Muscle of leg (tissue), 11 donors: ENCODE results near the gene SIGLEC12. TPM values are rescaled to one million over a fixed set of nuclear protein-coding genes. Genes with fewer than 3 reads are reported as not detected.
A peak's percentile ranks its signal among the peaks of the same experiment; 100 is the strongest.

ENCODE experiments used
- DNase-seq: peaks from one replicate; pipeline ENCODE4 v3.0.0; 2013
- H3K27ac ChIP-seq: one replicate; pipeline ENCODE4 v1.5.1; 2013; ENCODE audit warnings: mild to moderate bottlenecking, low read length, control low read depth
- H3K27me3 ChIP-seq: one replicate; pipeline ENCODE4 v1.6.1; 2013; ENCODE audit warnings: low read length; ENCODE audit not compliant: control insufficient read depth, insufficient read depth
- H3K36me3 ChIP-seq: one replicate; pipeline ENCODE4 v1.6.1; 2013; ENCODE audit warnings: low read length; ENCODE audit not compliant: control insufficient read depth, insufficient read depth
- H3K4me1 ChIP-seq: one replicate; pipeline ENCODE4 v1.6.1; 2013; ENCODE audit warnings: low read length; ENCODE audit not compliant: control insufficient read depth, insufficient read depth
- H3K4me3 ChIP-seq: one replicate; pipeline ENCODE4 v1.5.1; 2013; ENCODE audit warnings: low read length, control low read depth
- H3K9me3 ChIP-seq: replicated peaks from 2 replicates; pipeline ENCODE4 v1.6.1; 2013; ENCODE audit warnings: low read depth, low read length; ENCODE audit not compliant: control insufficient read depth
- WGBS: methylation state at CpG from one replicate; pipeline ENCODE4 v1.1.5; 2013; ENCODE audit warnings: missing lambda C conversion rate; ENCODE audit not compliant: insufficient coverage; 5-methylcytosine and 5-hydroxymethylcytosine counted together
- polyA plus RNA-seq, 8 donors: library from polyadenylated mRNA; unstranded; fragments of 120-200 nt; gene quantifications; one replicate each; pipeline versions ENCODE4 v1.2.1 to v1.2.3, GENCODE V29; 2013; ENCODE audit warnings: inconsistent platforms in 1 of 8, low replicate concordance in 1 of 8; ENCODE audit not compliant: insufficient read length in 8 of 8, insufficient read depth in 1 of 8
- total RNA-seq: library from RNA; stranded (reverse); fragments of 120-200 nt; gene quantifications from one replicate; pipeline ENCODE4 v1.2.4, GENCODE V29; 2013

SIGLEC12 gene
- total and polyA plus RNA-seq, 9 donors: 0.11 to 0.48 (median 0.20) TPM; not detected in 4

- DNase-seq: no peak
- Histone ChIP-seq H3K9me3 (no peaks in the 10 kb centered on the region), H3K27ac (no peak overlapping the region), H3K27me3 (peaks cover 2% of the 10 kb centered on the region), H3K4me1 (no peaks in the 10 kb centered on the region), H3K36me3 (no peaks in the 10 kb centered on the region), H3K4me3 (no peak overlapping the region)
- WGBS: 40% methylated on average over 1 of the region's 6 CpGs
Measured at GRCh38 chr19:51544038-51544437, 42.4 kb upstream of the SIGLEC12 start.

- H3K4me1 ChIP-seq: no peaks in the 10 kb centered on the region
- no peak for DNase-seq
- peaks cover 2% of the 10 kb centered on the region for H3K27me3 ChIP-seq
- no peak overlapping the region for H3K4me3 ChIP-seq
- no peaks in the 10 kb centered on the region for H3K36me3 ChIP-seq
- H3K9me3 ChIP-seq: no peaks in the 10 kb centered on the region
- H3K27ac ChIP-seq: no peak overlapping the region
- 67% methylated on average over 3 of the region's 5 CpGs for WGBS
Measured at GRCh38 chr19:51542699-51543098, 41.1 kb upstream of the SIGLEC12 start.

GRCh38 chr19:51541458-51542357 lies 40.1 kb upstream of the SIGLEC12 start:
- Histone ChIP-seq H3K4me3 (no peak overlapping the region), H3K4me1 (no peaks in the 10 kb centered on the region), H3K36me3 (no peaks in the 10 kb centered on the region), H3K27me3 (peaks cover 2% of the 10 kb centered on the region), H3K9me3 (no peaks in the 10 kb centered on the region), H3K27ac (no peak overlapping the region)
- WGBS: 48% methylated on average over 6 of the region's 10 CpGs
- DNase-seq: no peak

- Histone ChIP-seq H3K4me1 (no peaks in the 10 kb centered on the region), H3K27me3 (peaks cover 2% of the 10 kb centered on the region), H3K9me3 (no peaks in the 10 kb centered on the region), H3K27ac (no peak overlapping the region), H3K36me3 (no peaks in the 10 kb centered on the region), H3K4me3 (no peak overlapping the region)
- DNase-seq: no peak
- 88% methylated on average over 2 of the region's 4 CpGs for WGBS
Measured at GRCh38 chr19:51539821-51540366, 38.3 kb upstream of the SIGLEC12 start.

- Histone ChIP-seq H3K4me1 (no peaks in the 10 kb centered on the region), H3K9me3 (no peaks in the 10 kb centered on the region), H3K27me3 (peaks cover 7% of the 10 kb centered on the region), H3K36me3 (no peaks in the 10 kb centered on the region), H3K27ac (no peak overlapping the region), H3K4me3 (no peak overlapping the region)
- WGBS: no CpG with 5 or more reads among the region's 1 CpG
- DNase-seq: no peak
Measured at GRCh38 chr19:51535535-51535934, 33.9 kb upstream of the SIGLEC12 start.

- Histone ChIP-seq H3K27ac (no peak within 1 kb of the TSS), H3K4me1 (no peaks in the 10 kb centered on the region), H3K36me3 (no peaks in the 10 kb centered on the region), H3K27me3 (peaks cover 7% of the 10 kb centered on the region), H3K4me3 (no peak within 1 kb of the TSS), H3K9me3 (no peaks in the 10 kb centered on the region)
- peak; percentile 77 for DNase-seq
- 38% methylated on average over 15 of the region's 25 CpGs for WGBS
Measured at GRCh38 chr19:51531349-51532315, 30.0 kb upstream of the SIGLEC12 start, which contains the start of gene SIGLEC6. Gene SIGLEC6, minus strand, starts transcription at chr19:51531670. Its CDS starts 22 bp downstream, at chr19:51531648.

GRCh38 chr19:51530616-51531015 lies 29.0 kb upstream of the SIGLEC12 start:
- no peaks in the 10 kb centered on the region for H3K9me3 ChIP-seq
- WGBS: 78% methylated on average over 5 of the region's 8 CpGs
- H3K4me3 ChIP-seq: no peak overlapping the region
- no peak overlapping the region for H3K27ac ChIP-seq
- H3K36me3 ChIP-seq: no peaks in the 10 kb centered on the region
- DNase-seq: no peak
- peaks cover 7% of the 10 kb centered on the region for H3K27me3 ChIP-seq
- no peaks in the 10 kb centered on the region for H3K4me1 ChIP-seq

- Histone ChIP-seq H3K4me3 (no peak overlapping the region), H3K36me3 (no peaks in the 10 kb centered on the region), H3K27me3 (peaks cover 7% of the 10 kb centered on the region), H3K27ac (no peak overlapping the region), H3K4me1 (no peaks in the 10 kb centered on the region), H3K9me3 (no peaks in the 10 kb centered on the region)
- DNase-seq: no peak
- WGBS: 100% methylated on average over 1 of the region's 2 CpGs
Measured at GRCh38 chr19:51529301-51529700, 27.7 kb upstream of the SIGLEC12 start.

- 37% methylated on average over 3 of the region's 4 CpGs for WGBS
- DNase-seq: no peak
- H3K27me3 ChIP-seq: no peaks in the 10 kb centered on the region
Measured at GRCh38 chr19:51525651-51526050, 24.1 kb upstream of the SIGLEC12 start.

More at GRCh38 chr19:51525651-51526050, 24.1 kb upstream of the SIGLEC12 start:
- Histone ChIP-seq H3K27ac (no peak overlapping the region), H3K36me3 (no peaks in the 10 kb centered on the region), H3K4me1 (no peaks in the 10 kb centered on the region), H3K4me3 (no peak overlapping the region), H3K9me3 (no peaks in the 10 kb centered on the region)
